HG03135 (cell line): ENCODE measurements around the gene MISP3.
A peak's percentile ranks its signal among the peaks of the same experiment; 100 is the strongest.

Experiments
- ATAC-seq: cut with Tn5 transposase; IDR thresholded peaks from one replicate; pipeline ENCODE4 v1.9.1; 2021; ENCODE audit warnings: mild to moderate bottlenecking, moderate library complexity; ENCODE audit not compliant: unreplicated experiment

The MISP3 gene

DNA sequence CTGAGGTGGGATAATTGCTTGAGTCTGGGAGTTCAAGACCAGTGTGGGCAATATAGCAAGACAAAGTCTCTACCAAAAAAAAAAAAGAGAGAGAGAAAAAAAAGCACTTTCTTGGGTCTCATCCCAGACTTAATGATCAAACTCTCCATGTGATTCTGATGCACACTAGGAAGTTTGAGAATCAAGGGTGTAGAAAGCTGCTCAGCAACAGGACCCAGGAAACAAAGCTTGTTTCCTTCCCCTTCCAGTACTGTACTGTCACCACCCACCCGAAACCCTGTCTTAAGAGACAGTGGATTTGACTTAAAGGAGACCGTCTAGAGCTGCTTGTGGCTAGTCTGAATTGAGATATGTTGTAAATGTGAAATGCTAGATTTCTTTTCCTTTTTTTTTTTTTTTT lies 5.8 kb downstream of the MISP3 start:
- no peak for ATAC-seq

DNA sequence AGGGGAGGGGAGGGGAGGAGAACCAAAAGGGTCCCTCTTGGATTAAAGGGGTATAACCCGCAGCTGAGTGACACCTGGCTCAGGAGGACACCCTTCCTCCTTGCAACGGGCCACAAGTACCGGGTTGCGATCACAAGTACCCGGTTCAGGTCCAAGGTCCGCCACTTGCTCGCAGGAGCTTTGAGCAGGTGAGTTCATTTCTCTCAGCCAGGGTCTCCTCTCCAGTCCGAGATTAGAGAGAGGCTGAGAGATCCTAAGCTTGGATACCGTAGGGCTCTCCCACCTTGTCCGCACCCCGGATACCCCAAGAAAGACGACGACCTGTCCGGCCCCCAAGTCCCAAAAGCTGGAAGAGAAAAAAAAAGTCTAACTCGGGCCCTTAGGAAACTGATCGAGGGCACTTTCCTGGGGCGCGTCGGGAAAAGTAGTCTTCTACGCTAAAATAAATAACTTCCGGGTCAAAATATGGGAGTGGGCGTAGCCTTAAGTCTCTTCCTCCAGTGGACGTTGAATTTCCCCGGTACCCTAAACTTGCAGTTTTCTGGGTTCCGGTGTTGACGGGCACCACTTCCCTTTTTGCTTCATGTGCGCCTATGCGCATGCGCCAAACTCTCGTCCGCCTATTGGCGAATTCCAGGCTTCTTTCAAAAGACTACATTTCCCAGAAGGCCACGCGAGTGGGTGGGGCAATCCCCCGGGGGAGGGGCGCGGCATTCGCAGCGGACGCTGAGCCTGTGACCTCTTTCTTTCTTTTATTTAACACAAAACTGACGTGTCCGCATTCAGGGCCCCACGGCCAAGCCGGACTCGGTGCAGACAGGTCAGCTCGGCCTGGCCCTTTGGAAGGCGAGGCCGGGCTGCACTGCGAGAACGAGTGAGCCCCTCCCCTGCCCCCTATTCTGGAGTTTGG lies 8.6 kb downstream of the MISP3 start:
- ATAC-seq: peak; percentile 79

DNA sequence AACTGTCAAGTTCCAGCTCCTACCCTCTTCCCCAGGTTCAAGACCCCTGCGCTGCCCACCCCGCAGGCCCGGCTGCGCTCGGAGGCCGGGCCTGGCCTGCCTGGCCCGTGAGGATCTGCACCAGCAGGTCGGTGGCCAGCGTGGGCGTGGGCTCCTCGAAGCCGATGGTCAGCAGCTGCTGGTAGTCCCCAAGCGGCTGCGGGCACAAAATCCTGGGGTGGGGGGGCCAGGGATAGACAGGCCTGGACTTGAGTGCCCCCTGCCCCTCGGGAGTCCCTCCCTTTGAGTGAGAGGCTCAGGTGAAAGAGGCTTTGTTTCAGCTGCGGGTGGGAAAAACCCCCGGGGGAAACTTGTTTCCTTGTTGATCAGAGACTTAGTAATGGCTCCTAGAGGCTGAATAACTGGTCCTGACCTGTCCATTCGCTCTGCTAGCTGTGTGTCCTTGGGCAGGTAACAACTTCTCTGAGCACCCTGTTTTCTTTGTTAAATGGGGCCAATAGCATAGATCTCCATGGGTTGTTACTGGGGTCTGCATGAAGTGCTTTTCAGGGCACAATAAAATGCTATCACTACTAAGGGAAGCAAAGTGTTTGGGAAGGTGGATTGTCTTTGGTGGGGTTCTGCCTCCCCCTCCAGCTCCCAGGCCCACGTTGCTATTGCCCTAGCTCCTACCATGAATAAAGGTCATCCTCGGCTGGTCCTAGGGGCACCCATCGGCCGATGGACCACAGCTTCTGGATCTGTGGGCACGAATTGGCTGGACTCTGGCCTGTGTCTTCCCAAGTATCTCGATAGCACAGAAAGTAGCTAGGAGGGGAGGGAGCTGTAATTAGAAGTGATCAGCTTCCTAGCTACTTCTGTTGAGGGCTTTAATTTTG lies 9.4 kb downstream of the MISP3 start:
- peak; percentile 10 for ATAC-seq

- no peak for ATAC-seq
Measured at GRCh38 chr19:14082675-14082960, 10.0 kb downstream of the MISP3 start.

- no peak for ATAC-seq
Measured at GRCh38 chr19:14085309-14085995, 12.9 kb downstream of the MISP3 start, which contains the start of gene C19orf67. TSS of gene C19orf67 (minus strand) at chr19:14085783. CDS start at chr19:14085627, 156 bp downstream.

GRCh38 chr19:14086098-14086497 lies 13.5 kb downstream of the MISP3 start:
- ATAC-seq: no peak

- no peak for ATAC-seq
Measured at GRCh38 chr19:14088634-14089411, 16.2 kb downstream of the MISP3 start.

DNA sequence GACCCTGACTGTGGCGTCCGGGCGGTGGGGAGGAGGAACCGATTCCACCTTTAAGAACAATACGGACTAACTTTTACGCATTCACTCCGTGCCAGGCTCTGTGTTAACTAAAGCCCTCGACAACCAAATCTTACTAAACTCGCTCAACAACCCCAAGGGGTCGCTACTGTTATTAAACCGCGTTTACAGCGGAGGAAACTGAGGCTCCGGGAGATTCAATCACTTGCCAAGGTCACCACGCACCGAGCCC lies 16.8 kb downstream of the MISP3 start:
- ATAC-seq: no peak

- ATAC-seq: no peak
Measured at GRCh38 chr19:14089662-14090508, 17.3 kb downstream of the MISP3 start.

GRCh38 chr19:14090509-14091080 lies 18.0 kb downstream of the MISP3 start, which contains the start of gene SAMD1:
TSS of gene SAMD1 (minus strand) at chr19:14090751.
- ATAC-seq: peak; percentile 42

DNA sequence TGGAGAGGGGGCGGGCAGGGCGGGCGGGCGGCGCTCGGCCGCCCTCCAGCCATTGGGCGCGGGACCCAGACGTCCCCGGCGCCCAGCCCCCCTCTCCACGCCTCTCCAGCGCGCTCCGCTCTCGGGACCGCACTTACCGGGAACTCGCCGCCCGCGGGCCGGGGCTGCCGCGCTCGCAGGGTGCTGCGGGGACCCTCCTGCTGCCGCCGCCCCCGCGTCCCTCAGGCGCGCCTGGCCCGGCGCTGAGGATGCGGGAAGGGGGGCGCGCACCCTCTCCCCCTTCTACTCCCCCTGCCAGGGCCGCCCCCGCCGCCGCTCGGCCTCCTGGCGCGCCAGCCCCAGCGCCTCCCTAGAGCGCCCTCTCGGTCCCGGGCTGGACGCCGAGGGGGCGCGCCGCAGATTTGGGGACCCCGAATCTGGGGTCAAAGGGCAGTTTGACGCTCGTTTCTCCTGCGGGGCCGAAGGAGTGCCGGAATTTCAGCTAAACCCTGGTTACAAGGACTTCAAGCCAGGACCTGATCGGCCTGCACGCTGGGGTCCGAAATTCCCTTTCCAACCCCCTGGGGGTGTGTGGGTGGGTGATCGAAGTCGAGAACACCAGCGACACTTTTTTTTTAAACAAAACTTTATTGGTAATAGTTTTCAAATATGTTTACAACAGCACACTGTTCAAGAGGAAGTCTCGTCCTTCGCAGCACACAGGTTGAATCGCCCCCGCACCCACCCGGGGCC lies 18.7 kb downstream of the MISP3 start:
- ATAC-seq: peak; percentile 42

GRCh38 chr19:14091813-14092462 lies 19.4 kb downstream of the MISP3 start:
- peak; percentile 16 for ATAC-seq

DNA sequence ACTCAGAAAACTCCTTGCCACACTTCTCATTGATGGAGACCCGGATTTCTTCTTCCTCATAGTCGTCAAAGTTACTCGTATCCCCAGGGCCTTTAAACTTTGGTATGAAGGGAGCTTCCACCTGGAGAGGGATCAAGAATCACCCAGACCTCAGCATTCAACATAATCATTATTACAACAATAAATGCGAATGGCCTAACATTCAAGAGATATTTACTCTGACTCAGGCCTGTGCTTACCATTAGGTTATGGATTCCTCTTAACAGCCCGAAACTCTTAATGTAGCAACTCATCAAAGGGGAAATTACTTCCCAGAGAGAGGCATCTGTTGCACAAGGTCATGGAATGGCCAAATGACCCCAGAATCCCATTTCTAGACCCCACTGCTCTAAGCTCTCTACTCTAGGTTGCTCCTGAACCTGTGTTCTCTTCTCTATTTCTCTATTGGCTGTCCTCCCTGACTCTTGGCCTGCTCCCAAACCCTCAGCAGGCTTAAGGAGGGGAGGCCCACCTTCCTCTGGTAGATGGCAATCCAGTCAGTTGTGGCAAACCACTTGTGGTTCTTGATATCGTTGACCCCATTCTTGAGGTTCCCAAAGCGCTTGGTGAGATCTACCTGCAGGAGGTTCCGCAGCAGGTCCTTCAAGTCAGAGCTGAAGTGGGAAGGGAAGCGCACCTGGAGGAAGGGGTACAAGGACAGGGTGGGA lies 20.7 kb downstream of the MISP3 start:
- no peak for ATAC-seq

- ATAC-seq: no peak
Measured at GRCh38 chr19:14094854-14095253, 22.3 kb downstream of the MISP3 start.

DNA sequence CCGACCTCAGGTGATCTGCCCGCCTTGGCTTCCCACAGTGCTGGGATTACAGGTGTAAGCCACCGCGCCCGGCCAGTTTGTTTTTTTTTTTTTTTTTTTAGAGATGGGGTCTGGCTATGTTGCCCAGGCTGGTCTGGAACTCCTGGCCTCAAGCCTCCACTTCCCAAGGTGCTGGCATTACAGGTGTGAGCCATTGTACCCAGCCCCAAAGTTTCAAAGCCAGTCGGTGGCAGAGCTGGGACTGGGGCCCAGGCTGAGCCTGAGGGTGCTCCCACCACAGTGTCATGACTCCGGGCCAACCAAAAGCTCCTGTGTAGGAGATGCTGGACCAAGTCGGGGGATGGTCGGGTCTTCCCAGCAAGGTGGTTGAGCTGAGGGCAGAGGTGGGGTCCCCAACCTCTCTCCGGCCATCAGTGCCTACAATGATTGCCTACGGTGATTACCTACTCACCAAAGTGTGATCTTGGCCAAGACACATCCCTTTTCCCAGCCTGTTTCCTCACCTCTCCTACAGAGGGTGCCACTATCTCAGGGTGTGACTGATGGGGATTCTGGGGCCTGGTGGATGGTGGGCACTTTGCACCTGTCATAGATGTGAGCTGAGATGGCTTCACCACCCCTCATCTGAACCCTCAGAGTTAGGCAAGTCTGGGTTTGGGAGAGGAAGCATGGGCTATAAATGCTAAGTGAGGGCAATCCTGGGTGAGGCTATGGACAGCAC lies 23.8 kb downstream of the MISP3 start:
- no peak for ATAC-seq

GRCh38 chr19:14097532-14098151 lies 25.1 kb downstream of the MISP3 start:
- no peak for ATAC-seq
